Stimulated activated CD4-positive, alpha-beta T cell treated with anti-CD3 and anti-CD28 coated beads, Interleukin-2, amount 100 ng/mL, for 4 hours (primary cell): ENCODE data around the gene TNFRSF19.

Experiments used
- DNase-seq: peaks from one replicate; pipeline ENCODE4 v3.0.0-alpha.2; 2020; ENCODE audit warnings: low read depth

TNFRSF19 gene

DNA sequence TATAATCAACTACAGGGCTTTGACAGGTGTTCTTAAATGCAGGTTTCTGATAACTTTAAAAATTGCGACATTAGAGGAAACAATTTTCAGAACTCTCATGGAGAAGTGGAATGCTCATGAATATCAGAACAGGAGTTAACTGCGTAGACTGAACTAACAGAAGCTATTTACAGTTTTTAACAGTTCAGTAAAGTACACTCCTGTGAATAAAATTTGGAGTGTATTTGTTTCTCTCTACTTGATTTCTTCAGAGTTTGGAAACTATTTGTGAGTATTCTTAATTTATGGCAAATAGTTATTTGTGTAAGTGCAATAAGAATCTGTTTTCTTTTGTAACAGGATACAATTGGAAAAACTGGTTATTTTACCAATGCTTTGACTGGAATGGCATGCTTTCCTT is 114.4 kb downstream of the TNFRSF19 start:
- no peak for DNase-seq

DNA sequence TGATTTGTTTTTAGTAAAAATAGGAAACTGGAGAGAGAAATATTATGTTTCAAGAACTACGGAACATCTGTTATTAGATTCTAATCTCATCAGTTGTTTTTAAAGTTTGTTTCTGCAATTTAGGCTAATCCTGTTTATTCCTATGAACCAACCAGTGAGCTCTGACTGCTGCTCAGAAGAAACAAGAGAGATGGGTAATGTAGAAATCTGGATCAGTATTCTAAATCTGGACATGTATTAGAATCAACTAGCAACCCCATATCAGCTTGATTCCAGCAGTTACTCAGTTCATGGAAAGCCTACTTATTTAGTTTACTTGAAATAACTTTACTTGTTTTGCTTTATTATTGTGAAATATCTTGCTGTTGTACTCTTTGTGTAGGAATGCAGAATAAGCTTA is 115.2 kb downstream of the TNFRSF19 start:
- no peak for DNase-seq

DNA sequence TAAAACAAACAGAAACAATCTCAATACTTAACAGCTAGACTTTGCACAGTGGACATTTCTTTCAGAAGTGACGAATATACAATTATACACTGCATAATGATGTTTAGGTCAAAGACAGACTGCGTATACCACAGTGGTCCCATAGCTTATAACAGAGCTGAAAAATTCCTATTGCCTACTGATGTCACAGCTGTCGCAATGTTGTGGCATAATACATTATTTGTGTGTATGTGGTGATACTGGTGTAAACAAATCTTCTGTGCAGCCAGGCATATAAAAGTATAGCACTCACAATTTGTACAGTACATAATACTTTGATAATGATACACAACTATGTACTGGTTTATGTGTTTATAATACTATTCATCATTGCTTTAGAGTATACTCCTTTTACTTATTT is 116.7 kb downstream of the TNFRSF19 start:
- no peak for DNase-seq

DNA sequence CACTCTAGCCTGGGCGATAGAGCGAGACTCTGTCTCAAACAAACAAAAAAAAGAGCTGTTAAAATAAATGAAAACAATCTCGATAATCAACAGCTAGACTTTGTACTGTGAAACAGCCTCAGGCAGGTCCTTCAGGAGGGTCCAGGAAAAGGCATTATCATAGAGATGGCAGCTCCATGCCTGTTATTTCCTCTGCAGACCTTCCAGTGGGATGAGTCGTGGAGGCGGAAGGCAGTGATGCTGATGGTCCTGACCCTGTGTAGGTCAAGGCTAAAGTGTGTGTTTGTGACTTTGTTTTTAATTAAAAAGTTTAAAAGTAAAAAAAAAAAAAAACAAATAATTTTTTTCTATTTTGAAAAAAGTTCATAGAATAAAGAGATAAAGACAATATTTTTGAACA is 117.4 kb downstream of the TNFRSF19 start:
- no peak for DNase-seq

DNA sequence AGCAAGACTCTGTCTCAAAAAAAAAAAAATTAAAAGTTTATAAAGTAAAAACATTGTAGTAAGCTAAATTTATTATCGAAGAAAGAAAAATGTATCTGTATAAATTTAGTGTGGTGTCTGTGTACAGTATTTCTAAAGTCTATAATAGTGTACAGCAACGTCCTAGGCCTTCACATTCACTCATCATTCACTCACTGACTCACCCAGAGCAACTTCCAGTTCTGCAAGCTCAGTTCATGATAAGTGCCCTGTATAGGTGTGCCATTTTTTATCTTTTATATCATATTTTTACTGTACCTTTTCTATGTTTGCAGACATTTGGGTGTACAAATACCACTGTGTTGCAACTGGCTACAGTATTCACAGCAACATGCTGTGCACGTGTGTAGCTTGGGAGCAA is 118.1 kb downstream of the TNFRSF19 start:
- no peak for DNase-seq

DNA sequence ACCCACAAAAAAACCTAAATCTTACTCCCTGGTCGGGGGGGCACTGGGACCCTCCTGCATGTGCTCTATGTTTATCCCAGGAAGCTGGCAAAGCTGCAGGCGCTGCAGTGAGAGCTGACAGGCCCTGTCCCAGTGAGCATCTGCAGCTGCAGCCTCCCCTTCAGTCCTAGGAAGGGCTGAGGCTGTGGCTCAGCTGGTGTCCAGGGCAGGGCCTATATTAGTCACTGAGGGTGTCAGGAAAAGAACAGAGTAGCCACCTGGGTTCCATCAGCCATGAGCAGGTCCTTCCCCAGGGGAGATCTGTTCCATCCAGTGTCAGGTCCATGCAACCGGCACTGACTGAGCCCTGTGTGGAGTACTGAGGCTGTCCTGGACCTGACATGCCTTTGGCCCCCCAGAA is 120.5 kb downstream of the TNFRSF19 start:
- DNase-seq = no peak

DNA sequence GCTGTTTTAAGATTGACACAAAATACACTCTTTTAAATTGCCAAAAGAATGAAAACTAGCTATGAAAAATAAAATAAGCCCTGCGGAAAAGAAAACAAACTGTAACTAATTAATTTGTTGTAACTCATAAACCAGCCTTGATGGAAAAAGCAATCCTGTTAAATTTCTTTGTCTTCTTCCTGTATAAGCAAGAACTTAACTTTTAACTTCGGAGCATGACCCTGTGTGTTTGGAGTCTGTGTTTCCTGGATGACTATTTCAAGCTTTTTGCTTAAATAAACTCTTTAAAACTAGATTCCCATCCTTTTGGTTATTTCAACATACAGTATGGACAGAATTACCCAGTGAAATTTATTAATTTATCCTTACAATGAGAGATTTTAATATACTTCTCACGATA is 122.6 kb downstream of the TNFRSF19 start:
- DNase-seq = no peak

DNA sequence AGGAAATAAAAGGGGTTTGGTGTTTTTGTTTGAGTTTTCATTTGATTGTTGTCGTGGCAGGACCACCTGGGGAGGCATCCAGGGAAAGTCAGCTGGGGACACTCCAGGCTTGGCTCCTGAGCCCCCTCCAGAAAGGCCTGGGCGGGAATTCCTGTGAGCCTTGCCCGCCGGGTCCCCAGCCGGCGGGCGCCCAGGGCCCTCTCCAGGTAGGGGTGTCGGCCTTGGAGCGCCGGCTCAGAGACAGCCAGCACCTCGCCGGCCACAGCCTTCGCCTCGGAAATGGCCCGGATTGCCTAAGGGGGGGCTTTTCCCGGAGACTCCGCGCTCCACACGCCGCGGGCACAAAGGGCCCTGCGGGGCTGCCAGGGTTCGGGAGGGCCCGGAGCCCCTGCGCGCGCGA is 125.0 kb downstream of the TNFRSF19 start:
- no peak for DNase-seq

DNA sequence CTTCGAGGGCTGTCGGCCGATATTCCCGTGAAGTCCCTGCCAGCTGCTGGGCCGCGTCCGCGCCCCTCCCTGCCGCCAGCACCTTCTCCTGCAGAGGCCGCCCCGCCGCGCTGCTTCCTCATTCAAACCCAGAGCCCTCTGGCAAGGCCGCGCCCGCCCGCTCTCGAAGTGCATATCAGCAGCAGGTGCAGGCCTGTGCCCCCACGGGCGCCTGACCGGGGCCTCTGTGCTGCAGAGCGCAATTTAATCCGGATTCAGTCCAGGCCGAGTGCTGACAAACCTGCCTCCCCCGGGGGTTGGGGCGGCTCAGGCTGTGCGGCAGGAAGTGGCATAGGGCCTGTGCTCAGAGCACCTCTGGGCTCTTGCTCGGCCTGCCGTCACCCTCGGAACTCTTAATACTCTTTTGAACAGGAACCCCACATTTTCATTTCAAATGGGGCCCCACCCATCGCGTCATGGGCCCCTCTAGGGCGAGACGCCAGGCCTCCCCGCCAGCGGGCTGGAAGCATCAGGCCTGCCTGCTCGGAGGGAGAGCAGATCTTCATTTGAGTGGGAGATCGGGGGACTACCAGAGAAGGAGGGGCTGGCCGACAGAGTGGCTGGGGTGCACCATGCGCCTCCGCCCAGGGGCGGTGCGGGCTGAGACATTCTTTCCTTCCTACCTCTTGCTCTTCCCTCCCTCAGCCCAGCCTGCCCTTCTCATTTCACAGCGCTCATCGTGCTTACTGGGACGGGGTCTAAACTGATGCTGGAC is 125.7 kb downstream of the TNFRSF19 start:
- peak; percentile 28 for DNase-seq

DNA sequence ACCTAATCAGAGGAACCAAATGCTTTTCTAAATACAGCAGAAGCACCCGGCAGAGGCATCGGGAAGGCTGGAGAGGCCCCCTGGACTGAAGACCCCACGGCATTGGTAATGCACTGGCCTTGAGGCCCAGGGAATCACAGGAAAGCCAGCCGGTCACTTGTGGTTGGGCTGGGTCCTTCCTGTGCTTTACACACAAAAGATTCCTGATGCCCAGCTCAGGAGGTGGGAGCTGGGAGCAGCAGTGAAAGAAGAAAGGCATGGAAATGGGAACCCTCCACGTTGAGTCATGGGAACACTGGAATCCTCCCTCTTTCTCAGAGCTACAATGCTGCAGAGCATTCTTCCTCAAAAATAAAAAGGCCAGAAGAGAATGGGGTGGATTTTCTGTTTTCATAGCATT is 126.4 kb downstream of the TNFRSF19 start:
- DNase-seq = no peak

DNA sequence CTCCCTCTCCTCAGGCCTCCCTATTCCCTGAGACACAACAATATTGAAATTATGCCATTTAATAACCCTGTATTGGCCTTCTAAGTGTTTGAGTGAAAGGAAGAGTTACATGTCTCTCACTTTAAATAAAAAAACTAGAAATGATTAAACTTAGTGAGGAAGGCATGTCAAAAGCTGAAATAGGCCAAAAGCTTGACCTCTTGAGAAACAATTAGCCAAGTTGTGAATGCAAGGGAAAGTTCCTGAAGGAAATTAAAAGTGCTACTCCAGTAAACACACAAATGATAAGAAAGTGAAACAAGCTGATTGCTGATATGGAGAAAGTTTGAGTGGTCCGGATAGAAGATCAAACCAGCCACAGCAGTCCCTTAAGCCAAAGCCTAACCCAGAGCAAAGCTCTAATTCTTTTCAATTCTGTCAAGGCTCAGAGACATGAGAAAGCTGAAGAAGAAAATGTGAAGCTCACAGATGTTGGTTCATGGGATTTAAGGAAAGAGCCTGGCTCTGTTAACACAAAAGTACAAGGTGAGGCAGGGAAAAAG is 127.6 kb downstream of the TNFRSF19 start:
- no peak for DNase-seq

DNA sequence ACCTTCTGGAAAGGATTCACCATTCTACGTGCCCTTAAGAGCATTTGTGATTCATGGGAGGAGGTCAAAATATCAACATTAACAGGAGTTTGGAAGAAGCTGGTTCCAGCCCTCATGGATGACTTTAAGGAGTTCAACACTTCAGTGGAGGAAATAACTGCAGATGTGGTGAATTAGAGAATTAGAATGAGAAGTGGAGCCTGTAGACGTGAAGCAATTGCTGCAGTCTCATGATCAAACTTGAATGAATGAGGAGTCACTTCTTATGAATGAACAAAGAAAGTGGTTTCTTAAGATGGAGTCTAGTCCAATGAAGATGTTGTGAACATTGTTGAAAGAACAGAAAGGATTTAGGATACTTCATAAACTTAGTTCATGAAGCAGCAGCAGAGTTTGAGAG is 129.1 kb downstream of the TNFRSF19 start:
- DNase-seq = no peak

DNA sequence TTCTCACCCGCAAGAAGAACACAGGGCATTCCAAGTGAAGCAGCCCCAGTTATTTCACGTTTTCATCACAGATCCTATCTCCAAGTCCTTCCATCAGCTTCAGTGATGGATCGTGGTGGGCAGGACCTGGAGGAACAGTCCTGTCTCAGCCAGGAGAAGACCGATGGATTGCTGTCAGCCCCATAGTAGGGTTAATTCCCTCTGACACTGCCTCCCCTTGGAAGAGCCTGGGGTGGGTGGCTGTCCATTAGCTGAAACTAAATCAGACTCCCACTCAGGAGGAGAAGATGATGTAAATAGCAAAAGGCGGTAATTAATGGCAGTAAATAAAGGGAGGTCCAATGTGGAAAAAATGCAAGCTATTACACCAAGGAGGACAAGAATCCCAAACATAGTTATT is 131.0 kb downstream of the TNFRSF19 start:
- DNase-seq = no peak

DNA sequence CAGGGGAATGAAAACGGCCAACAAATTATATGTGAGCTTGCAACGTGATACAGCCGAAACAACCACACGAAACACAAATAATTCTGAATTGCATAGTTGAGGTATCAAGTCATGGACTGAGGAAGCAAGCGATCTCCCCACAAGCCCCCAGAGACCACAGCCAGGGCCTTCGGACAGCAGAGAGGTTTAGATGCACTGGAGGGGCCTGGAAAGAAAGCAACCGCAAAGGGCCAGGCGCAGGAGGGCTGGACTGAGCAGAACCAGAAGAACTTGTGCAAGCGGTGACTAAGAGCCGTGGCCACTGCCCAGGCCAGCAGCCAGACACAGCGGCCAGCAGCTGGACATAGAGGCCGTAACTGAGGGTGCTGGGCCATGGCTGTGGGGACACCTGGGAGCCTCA is 131.4 kb downstream of the TNFRSF19 start:
- no peak for DNase-seq

DNA sequence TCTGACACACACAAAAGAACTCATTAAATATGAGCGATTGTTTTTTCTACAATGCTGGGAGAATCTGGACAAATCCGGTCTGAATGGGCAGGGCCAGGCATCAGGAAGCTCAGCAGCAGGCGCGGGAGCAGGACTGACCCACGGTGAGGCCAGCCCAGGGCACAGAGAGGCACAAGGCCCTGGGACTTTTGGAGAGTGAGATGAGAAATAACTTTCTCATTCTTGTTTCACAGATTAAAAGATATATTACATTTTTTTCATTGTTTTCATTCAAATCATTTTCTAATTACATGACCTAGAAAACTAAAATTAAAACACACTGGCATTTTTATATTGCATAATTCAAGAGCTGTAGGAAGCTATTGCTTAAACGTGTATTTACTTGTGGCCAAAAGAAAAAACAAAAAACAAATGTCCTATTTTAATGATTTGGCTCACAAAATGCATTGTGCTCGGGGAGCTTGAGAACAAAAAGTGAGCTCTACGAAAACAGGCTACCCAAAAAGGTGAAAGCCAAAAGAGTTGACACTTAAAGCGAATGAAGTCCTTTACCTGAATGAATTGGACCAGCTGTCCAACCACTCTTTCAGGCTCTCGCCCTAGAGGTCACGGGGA is 133.1 kb downstream of the TNFRSF19 start:
- no peak for DNase-seq

DNA sequence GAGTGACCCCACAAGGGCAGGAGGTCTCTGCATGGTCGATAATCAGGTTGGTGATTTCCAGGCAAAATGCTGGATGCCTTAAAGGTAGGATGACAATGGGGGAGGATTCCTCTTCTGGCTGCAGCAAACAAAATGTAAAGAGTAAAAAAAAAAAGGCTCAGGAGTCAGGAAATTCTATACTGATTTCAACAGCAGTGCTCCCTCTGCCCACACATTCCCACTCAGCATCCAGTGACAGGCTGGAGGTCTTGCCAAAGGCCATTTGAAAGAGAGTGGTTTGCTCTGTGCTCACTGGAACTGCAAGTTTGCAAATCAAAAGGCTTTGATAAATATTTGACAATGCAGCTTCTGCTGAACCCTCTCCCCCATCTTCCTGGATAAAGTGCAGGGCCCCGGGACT is 135.4 kb downstream of the TNFRSF19 start:
- DNase-seq = no peak

DNA sequence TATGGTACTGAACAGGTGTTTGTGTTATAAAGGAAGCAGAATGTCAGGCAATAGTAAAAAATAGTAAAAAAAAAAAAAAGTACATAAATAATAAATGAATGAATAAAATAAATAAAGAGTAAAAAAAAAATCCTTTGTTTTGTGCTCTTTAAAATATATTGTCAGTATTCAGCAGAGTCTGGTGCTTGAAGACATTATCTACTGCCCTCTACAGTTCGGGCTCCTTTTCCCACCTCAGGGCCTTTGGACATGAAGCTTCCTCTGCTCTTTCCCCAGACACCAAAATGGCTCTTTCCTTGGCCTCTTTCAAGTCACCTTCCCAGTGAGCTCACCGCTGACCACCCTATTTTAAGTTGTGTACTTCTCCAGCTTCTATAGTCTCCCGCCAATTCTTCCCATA is 137.5 kb downstream of the TNFRSF19 start:
- no peak for DNase-seq

DNA sequence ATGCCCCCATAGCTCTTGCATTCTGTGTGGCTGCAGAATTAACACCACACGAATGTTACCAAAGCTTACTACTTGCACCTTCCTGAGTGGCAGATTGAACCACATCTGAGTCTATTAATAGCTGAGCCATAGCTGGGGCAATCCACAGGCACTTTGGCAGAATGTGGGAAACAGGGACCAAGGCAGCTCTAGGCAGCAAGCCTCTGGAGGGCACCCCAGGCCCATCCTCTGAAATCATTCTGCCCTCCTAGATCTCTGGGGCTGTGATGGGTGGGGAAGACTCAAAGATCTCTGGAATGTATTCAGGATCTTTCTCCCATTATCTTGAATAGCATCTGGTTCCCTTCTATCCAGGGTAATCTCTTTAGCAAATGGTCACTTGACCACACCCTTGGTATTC is 139.3 kb downstream of the TNFRSF19 start:
- no peak for DNase-seq

DNA sequence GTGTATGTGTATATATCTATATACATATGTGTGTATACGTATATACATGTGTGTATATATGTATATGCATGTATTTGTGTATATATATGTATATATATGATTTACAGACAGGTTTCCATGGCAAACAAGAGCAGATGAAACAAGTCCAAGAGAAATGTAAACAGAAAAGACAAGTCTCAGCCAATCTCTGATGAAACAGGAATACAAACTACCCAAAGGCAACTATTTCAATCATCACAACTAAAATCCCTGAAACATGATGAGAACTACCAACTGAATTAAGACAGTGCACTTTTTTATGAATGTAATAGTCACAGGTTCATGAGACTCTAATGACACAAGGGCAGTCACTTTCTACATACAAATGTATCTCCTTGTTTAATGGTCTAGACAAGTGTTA is 140.2 kb downstream of the TNFRSF19 start:
- no peak for DNase-seq

DNA sequence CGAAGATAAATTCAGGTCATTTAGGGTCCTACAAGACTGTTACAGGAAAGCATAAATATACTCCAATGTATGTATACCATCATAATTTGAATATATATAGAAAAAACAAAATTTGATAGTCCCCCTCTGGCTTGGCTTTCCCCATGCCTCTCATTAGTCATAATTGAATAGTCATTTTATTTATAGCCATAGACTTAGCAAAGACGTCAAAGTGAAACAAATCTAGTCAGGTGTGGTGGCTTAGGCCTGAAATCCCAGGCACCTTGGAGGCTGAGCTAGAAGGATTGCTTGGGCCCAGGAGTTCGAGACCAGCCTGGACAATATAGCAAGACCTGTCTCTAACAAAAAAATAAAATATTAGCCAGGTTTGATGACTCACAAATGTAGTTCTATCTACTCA is 141.1 kb downstream of the TNFRSF19 start:
- no peak for DNase-seq

DNA sequence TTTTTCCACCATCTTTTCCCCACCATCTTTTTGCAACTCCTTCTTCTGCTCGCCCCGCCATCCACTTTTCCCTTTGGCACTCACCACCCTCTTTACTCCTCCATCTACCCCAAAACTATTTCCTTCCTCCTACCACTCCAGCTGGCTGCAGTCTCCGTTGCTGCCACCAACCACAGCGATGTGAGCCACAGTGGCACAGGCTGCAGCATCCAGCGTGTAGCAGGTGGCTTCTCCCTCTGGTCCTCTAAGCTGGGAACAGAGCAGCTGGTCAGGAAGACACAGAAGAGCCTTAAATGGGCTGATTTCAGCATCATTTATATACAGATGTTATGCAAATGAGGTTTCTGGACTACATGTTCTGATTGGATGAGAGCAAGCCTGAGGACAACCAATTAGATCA is 144.5 kb downstream of the TNFRSF19 start:
- no peak for DNase-seq

DNA sequence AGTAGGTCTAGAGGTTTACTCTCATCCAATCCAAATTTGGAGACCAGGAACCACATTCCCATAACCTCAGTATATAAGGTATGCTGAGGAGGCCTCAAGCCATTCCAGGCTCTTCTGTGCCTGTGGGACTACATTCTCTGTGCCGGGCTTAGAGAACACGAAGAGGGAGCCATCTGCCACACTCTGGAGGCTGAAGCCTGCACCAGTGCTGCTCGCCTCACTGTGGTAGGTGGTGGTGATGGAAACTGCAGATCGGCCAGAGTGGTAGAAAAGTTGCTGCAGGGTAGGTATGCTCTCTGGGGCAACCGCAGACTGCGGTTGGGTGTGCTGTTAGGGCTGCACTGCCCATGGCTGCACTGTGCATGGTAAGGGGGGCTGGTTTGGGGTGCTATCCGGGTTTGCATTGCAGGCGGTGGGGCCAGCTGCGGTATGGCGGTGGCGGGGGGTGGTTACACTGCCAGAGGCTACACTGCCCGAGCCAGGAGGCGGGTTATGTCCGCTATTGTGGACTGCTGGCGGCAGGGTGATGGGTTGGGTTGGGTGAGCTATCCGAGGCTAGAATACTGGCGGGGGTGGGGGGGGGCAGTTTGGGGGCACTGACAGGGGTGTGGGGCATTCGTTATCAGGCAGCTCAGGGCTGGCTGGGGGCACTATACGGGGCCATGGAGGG is 145.0 kb downstream of the TNFRSF19 start:
- DNase-seq = no peak

DNA sequence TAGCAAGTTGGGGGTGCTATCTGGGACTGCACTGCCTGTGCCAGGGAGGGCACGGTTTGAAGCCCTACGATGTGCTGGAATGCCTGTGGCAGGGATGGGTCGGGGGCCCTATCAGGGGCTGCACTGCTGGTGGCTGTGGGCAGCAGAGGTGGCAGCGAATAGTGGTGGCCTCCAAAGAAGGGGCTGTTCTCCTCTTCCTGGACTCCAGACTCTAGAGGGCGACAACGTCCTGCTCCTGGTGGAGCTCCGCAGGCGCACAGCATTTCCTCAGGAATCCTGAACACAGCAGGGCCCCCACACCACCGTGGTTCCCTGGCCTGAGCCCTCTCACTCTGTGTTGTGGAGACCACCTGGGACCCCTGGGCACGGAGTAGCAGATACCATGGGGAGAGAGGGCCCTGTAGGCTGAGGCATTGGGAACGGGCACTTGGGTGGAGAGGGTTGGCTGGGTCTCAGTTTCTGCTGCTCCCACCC is 145.6 kb downstream of the TNFRSF19 start:
- DNase-seq = no peak
